GM12873 (cell line): ENCODE data around the gene MED6.

Experiments
- CTCF ChIP-seq: IDR thresholded peaks from 2 replicates; pipeline ENCODE4 v1.5.1; 2012; ENCODE audit warnings: low read depth, mild to moderate bottlenecking, moderate library complexity, low read length, control low read depth; ENCODE audit not compliant: insufficient read depth; ENCODE audit errors: missing control alignments

MED6 gene

GRCh38 chr14:70600382-70601157, at the start of gene MED6:
Gene MED6 (minus strand): TSS chr14:70600655. CDS start chr14:70600637, 18 bp downstream.
- TF ChIP-seq CTCF, result no peak

GRCh38 chr14:70649803-70650202, 49.3 kb upstream of the MED6 start:
- TF ChIP-seq CTCF, result no peak

- no peak for TF ChIP-seq CTCF
These were observed 47.9 kb upstream of the MED6 start for GRCh38 chr14:70648346-70648745.

GRCh38 chr14:70646705-70647104, 46.2 kb upstream of the MED6 start:
- TF ChIP-seq CTCF, result no peak

GRCh38 chr14:70645892-70646291, 45.4 kb upstream of the MED6 start:
- no peak for TF ChIP-seq CTCF

- no peak for TF ChIP-seq CTCF
These were observed 43.5 kb upstream of the MED6 start for GRCh38 chr14:70643967-70644366.

GRCh38 chr14:70642303-70643235, 42.1 kb upstream of the MED6 start:
- no peak for TF ChIP-seq CTCF
